ENCODE results near the gene TK2. TPM values are rescaled to one million over a fixed set of nuclear protein-coding genes. Genes with fewer than 3 reads are reported as not detected.

TK2 gene
- polyA plus RNA-seq, 3 donors, result 29.8 to 38.9 (median 32.4) TPM

DNA sequence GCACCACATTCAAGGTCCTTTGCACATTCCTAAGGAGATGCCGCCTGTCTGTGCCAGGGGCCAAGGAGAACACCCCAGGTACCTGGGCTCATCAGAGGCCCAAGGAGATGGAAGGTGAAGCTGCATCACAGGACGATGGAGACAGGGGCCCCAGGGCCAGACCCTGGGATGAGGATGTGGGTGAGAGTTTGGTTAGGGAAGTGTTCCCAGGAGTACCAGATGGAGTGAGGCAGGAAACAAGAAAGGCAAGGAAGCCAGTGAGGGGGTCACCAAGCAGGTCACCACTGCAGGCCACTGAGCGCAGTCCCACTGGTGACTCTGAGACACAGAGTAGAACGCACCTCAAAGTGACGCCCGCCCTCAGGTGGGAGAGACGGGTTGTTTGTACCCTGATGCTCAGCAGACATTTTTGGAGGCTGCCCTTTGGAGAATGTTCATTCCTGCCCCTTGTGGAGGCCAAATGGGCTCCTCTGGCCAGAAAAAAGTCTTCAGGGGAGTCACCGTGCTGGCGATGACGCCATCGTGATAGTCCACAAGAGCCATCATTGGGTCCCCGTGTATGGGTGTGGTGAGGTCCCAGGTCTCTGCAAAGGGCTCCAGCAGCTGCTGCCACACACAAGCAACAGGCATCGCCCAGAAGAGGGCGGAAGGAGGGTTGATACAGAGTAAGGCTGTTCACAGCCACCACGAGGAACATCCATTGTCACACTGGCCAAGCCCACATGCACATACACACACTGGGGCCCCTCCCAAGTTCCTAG lies 65.3 kb downstream of the TK2 start:
- Histone ChIP-seq H3K36me3 (replicated peaks in 1 of 2; ENCODE audit: control insufficient read depth in 1 of 2, insufficient read depth in 2 of 2, low read length in 2 of 2) (no peaks in the 10 kb centered on the region), H3K79me2 (ENCODE audit: insufficient read depth, low read length) (no peaks in the 10 kb centered on the region), H3K9me3 (replicated peaks in 1 of 2; ENCODE audit: control insufficient read depth in 1 of 2, insufficient read depth in 1 of 2, low read length in 2 of 2) (no peaks in the 10 kb centered on the region), H3K27me3 (ENCODE audit: control insufficient read depth in 2 of 2, insufficient read depth in 2 of 2, low read length in 2 of 2) (no peaks in the 10 kb centered on the region), H2AFZ (ENCODE audit: insufficient read depth, low read depth, low read length, poor library complexity, severe bottlenecking) (no peak overlapping the region), H3K4me2 (replicated peaks; ENCODE audit: extremely low read depth, low read length, poor library complexity, severe bottlenecking) (no peak overlapping the region), H3K4me1 (ENCODE audit: control insufficient read depth in 1 of 2, insufficient read depth in 2 of 2, low read length in 2 of 2) (peaks cover 54 to 65% of the 10 kb centered on the region in 2 donors), H3K9ac (ENCODE audit: insufficient read depth, low read length, poor library complexity, severe bottlenecking) (no peak overlapping the region), H3K27ac (ENCODE audit: low read depth in 1 of 2, low read length in 2 of 2) (no peak overlapping the region), H4K20me1 (ENCODE audit: insufficient read depth, low read length) (no peaks in the 10 kb centered on the region), H3K4me3 (replicated peaks in 1 of 3; ENCODE audit: low read depth in 2 of 3, low read length in 3 of 3) (no peak overlapping the region)
- intact Hi-C loops (cut with micrococcal nuclease), result loop anchor here (5.0 to 10.0 kb wide), 3 partner anchors 33 to 77 kb away; partner anchors contain the start of genes CKLF (in 1 of the 2) and TK2 (in 1 of the 2)
- no peak for TF ChIP-seq CTCF (IDR thresholded peaks at IDR 0.05)
- WGBS (ENCODE audit: insufficient coverage), result 88% methylated on average over 12 of the region's 15 CpGs
- Mint-ChIP-seq H3K27me3 (ENCODE audit: low read depth in 3 of 3) (peaks cover 2 to 4% (median 3%) of the 10 kb centered on the region in 3 donors), H3K27ac (peak overlapping the region in 1 of 7 donors; percentile 42), H3K4me1 (peaks cover 62% of the 10 kb centered on the region), H3K4me3 (peak overlapping the region; percentile 15 to 27), H3K36me3 (peaks cover 17 to 21% of the 10 kb centered on the region in 2 donors), H3K9me3 (peaks cover 0 to 2% (median 0%) of the 10 kb centered on the region in 7 donors)
- DNase-seq, result no peak

- Histone ChIP-seq H3K36me3 (replicated peaks in 1 of 2; ENCODE audit: control insufficient read depth in 1 of 2, insufficient read depth in 2 of 2, low read length in 2 of 2) (no peaks in the 10 kb centered on the region), H3K9ac (ENCODE audit: insufficient read depth, low read length, poor library complexity, severe bottlenecking) (no peak overlapping the region), H3K27me3 (ENCODE audit: control insufficient read depth in 2 of 2, insufficient read depth in 2 of 2, low read length in 2 of 2) (no peaks in the 10 kb centered on the region), H3K4me3 (replicated peaks in 1 of 3; ENCODE audit: low read depth in 2 of 3, low read length in 3 of 3) (no peak overlapping the region), H3K27ac (ENCODE audit: low read depth in 1 of 2, low read length in 2 of 2) (no peak overlapping the region), H3K9me3 (replicated peaks in 1 of 2; ENCODE audit: control insufficient read depth in 1 of 2, insufficient read depth in 1 of 2, low read length in 2 of 2) (no peaks in the 10 kb centered on the region), H4K20me1 (ENCODE audit: insufficient read depth, low read length) (no peaks in the 10 kb centered on the region), H2AFZ (ENCODE audit: insufficient read depth, low read depth, low read length, poor library complexity, severe bottlenecking) (no peak overlapping the region), H3K4me2 (replicated peaks; ENCODE audit: extremely low read depth, low read length, poor library complexity, severe bottlenecking) (no peak overlapping the region), H3K4me1 (ENCODE audit: control insufficient read depth in 1 of 2, insufficient read depth in 2 of 2, low read length in 2 of 2) (peaks cover 59 to 69% of the 10 kb centered on the region in 2 donors), H3K79me2 (ENCODE audit: insufficient read depth, low read length) (no peaks in the 10 kb centered on the region)
- Mint-ChIP-seq H3K4me1 (peaks cover 64% of the 10 kb centered on the region), H3K27ac (peak overlapping the region in 3 of 7 donors; percentile 33 to 57 (median 54)), H3K9me3 (peaks cover 0 to 2% (median 0%) of the 10 kb centered on the region in 7 donors), H3K36me3 (peaks cover 11 to 14% of the 10 kb centered on the region in 2 donors), H3K27me3 (ENCODE audit: low read depth in 3 of 3) (peaks cover 2 to 4% (median 3%) of the 10 kb centered on the region in 3 donors), H3K4me3 (no peak overlapping the region)
- 57% methylated on average over 11 of the region's 14 CpGs for WGBS (ENCODE audit: insufficient coverage)
- peak; percentile 94 for TF ChIP-seq CTCF (IDR thresholded peaks at IDR 0.05)
- intact Hi-C loops (cut with micrococcal nuclease), result loop anchor here (5.0 to 10.0 kb wide), 3 partner anchors 33 to 77 kb away; partner anchors contain the start of genes CKLF (in 1 of the 2) and TK2 (in 1 of the 2)
- peak; percentile 69 to 79 (median 77) for DNase-seq
Observed at GRCh38 chr16:66483689-66484452, 66.1 kb downstream of the TK2 start.

All from CD14-positive monocyte (primary cell).